WI38 (cell line): ENCODE results near the gene ALOX12.
"Not testable (repeated sequence)": the region's sequence is repeated elsewhere in the genome, so short reads cannot be mapped to it uniquely, and the experiment has no call there.

Experiments used
- H3K4me3 ChIP-seq: 2 replicates; pipeline ENCODE4 v1.5.1; 2011; ENCODE audit warnings: low read depth, mild to moderate bottlenecking, control low read depth, low read length
- CTCF ChIP-seq: IDR thresholded peaks from 2 replicates; pipeline ENCODE4 v1.5.1; 2012; ENCODE audit warnings: low read depth, mild to moderate bottlenecking, control low read depth, low read length

ALOX12 gene, protein sequence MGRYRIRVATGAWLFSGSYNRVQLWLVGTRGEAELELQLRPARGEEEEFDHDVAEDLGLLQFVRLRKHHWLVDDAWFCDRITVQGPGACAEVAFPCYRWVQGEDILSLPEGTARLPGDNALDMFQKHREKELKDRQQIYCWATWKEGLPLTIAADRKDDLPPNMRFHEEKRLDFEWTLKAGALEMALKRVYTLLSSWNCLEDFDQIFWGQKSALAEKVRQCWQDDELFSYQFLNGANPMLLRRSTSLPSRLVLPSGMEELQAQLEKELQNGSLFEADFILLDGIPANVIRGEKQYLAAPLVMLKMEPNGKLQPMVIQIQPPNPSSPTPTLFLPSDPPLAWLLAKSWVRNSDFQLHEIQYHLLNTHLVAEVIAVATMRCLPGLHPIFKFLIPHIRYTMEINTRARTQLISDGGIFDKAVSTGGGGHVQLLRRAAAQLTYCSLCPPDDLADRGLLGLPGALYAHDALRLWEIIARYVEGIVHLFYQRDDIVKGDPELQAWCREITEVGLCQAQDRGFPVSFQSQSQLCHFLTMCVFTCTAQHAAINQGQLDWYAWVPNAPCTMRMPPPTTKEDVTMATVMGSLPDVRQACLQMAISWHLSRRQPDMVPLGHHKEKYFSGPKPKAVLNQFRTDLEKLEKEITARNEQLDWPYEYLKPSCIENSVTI

GRCh38 chr17:6995500-6996255 lies at the start of gene ALOX12:
ALOX12 (plus strand) TSS chr17:6996049; CDS start chr17:6996118, 69 bp downstream.
- no peak for TF ChIP-seq CTCF
- no peak within 1 kb of the TSS for H3K4me3 ChIP-seq

DNA sequence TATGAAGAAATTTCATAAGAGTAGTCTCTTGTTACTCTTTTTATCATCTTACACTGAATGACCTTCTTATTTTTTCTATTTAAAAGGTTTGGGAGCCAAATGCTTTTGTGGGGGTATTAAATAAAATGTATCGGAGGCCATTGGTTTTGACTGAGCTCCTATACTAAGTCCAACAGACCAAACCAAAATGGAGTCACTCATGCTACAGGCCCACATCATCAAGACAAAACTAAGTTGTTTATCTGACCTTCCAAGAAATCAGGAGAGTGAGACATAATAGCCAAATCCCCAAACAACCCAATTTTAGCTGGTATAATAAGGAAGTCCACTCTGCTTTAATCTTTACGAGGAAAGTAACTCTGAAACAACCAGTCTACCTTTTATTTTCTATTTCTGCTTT lies 48.1 kb upstream of the ALOX12 start:
- no peak for TF ChIP-seq CTCF
- no peak overlapping the region for H3K4me3 ChIP-seq

GRCh38 chr17:6948562-6948961 lies 47.3 kb upstream of the ALOX12 start:
- no peak overlapping the region for H3K4me3 ChIP-seq
- TF ChIP-seq CTCF: no peak

- TF ChIP-seq CTCF: no peak
- no peak overlapping the region for H3K4me3 ChIP-seq
These were observed 46.9 kb upstream of the ALOX12 start for GRCh38 chr17:6948976-6949375.

GRCh38 chr17:6950938-6951337 lies 44.9 kb upstream of the ALOX12 start:
- H3K4me3 ChIP-seq: not testable (repeated sequence)

DNA sequence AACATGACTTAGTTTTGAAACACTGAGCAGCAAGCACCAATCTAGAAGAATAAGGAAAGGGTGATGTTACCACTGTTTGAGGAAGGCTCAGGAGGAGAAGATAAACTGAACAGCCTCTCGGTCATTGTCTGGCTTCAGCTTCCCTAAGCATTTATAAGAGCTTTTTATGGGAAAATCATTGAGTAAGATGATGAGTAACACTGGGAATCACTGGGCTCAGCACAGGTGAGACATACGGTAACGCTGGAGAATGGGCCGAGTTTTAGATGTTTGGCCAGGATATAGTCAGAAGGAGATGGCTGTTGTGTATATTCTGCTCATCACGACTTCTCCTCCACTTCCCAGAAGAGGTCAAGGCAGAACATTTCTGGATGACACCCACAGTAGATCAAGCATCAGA lies 42.2 kb upstream of the ALOX12 start:
- no peak overlapping the region for H3K4me3 ChIP-seq
- no peak for TF ChIP-seq CTCF

- no peak for TF ChIP-seq CTCF
- no peak overlapping the region for H3K4me3 ChIP-seq
These were observed 36.1 kb upstream of the ALOX12 start for GRCh38 chr17:6959700-6960099.
